Spinal cord (tissue), 10 donors: ENCODE data around the gene FXYD1. TPM values are rescaled to one million over a fixed set of nuclear protein-coding genes. Genes with fewer than 3 reads are reported as not detected.
A peak's percentile ranks its signal among the peaks of the same experiment; 100 is the strongest.

Experiments used
- DNase-seq, 6 donors: peaks; one replicate each; pipeline versions ENCODE4 v3.0.0 to v3.0.0-alpha.2; 2013 to 2015; ENCODE audit warnings: low spot score in 6 of 6, low read depth in 4 of 6
- H3K27ac ChIP-seq: one replicate; pipeline ENCODE4 v1.5.1; 2013; ENCODE audit warnings: low read depth, low read length, control low read depth
- H3K27me3 ChIP-seq: one replicate; pipeline ENCODE4 v1.6.1; 2013; ENCODE audit warnings: low read length; ENCODE audit not compliant: control insufficient read depth, insufficient read depth
- H3K36me3 ChIP-seq: one replicate; pipeline ENCODE4 v1.6.1; 2013; ENCODE audit warnings: low read length; ENCODE audit not compliant: control insufficient read depth, insufficient read depth
- H3K4me1 ChIP-seq: one replicate; pipeline ENCODE4 v1.6.1; 2013; ENCODE audit warnings: low read length; ENCODE audit not compliant: control insufficient read depth, insufficient read depth
- H3K4me3 ChIP-seq: one replicate; pipeline ENCODE4 v1.5.1; 2013; ENCODE audit warnings: low read depth, low read length, control low read depth
- H3K9me3 ChIP-seq: one replicate; pipeline ENCODE4 v1.6.1; 2013; ENCODE audit warnings: low read length; ENCODE audit not compliant: control insufficient read depth, insufficient read depth
- WGBS: methylation state at CpG from one replicate; pipeline ENCODE4 v1.1.5; 2013; ENCODE audit warnings: missing lambda C conversion rate; ENCODE audit not compliant: insufficient coverage; 5-methylcytosine and 5-hydroxymethylcytosine counted together
- polyA plus RNA-seq, 2 donors: library from polyadenylated mRNA; unstranded; fragments of 120-200 nt; gene quantifications; one replicate each; pipeline ENCODE4 v1.2.1, GENCODE V29; 2013; ENCODE audit not compliant: insufficient read length in 2 of 2
- total RNA-seq, 2 donors: library from RNA; depleted of rRNA in 1 of 2; stranded (reverse); fragments of 120-200 nt in 1 of 2; fragments of >200 nt in 1 of 2; gene quantifications; one replicate each; pipeline versions ENCODE4 v1.2.3 to v1.2.4, GENCODE V29; 2013 to 2014
- donor health status: healthy.

Gene FXYD1
- total and polyA plus RNA-seq, 4 donors: 20.4 to 104 (median 48.1) TPM

- H3K27me3 ChIP-seq: peaks cover 18% of the 10 kb centered on the region
- H3K4me1 ChIP-seq: peaks cover 75% of the 10 kb centered on the region
- peak in 4 of 6 donors; percentile 63 to 96 (median 78) for DNase-seq
- H3K36me3 ChIP-seq: peaks cover 3% of the 10 kb centered on the region
- H3K9me3 ChIP-seq: no peaks in the 10 kb centered on the region
- H3K27ac ChIP-seq: peak overlapping the region; percentile 94
- H3K4me3 ChIP-seq: peak overlapping the region; percentile 45
- 4% methylated on average over 32 of the region's 48 CpGs for WGBS
These were observed 2.6 kb downstream of the FXYD1 start for GRCh38 chr19:35140962-35141836.

- Histone ChIP-seq H3K4me3 (peak overlapping the region; percentile 35), H3K36me3 (peaks cover 3% of the 10 kb centered on the region), H3K4me1 (peaks cover 69% of the 10 kb centered on the region), H3K27me3 (peaks cover 18% of the 10 kb centered on the region), H3K9me3 (no peaks in the 10 kb centered on the region), H3K27ac (peak overlapping the region; percentile 60)
- peak in 2 of 6 donors; percentile 52 to 62 for DNase-seq
- WGBS: 8% methylated on average over 10 of the region's 21 CpGs
These were observed 3.4 kb downstream of the FXYD1 start for GRCh38 chr19:35141837-35142605.

GRCh38 chr19:35142606-35143230 is 4.1 kb downstream of the FXYD1 start:
- H3K27ac ChIP-seq: peak overlapping the region; percentile 60
- peaks cover 65% of the 10 kb centered on the region for H3K4me1 ChIP-seq

GRCh38 chr19:35143231-35143715 is 4.6 kb downstream of the FXYD1 start, which contains the start of gene FXYD7:
TSS of gene FXYD7 (plus strand) at chr19:35143255. CDS start at chr19:35143334, 79 bp downstream.
- peak in 2 of 6 donors; percentile 74 to 90 for DNase-seq
- under 1% methylated on average over 25 of the region's 31 CpGs for WGBS
- H3K9me3 ChIP-seq: no peaks in the 10 kb centered on the region
- H3K27me3 ChIP-seq: peaks cover 18% of the 10 kb centered on the region
- H3K36me3 ChIP-seq: peaks cover 3% of the 10 kb centered on the region
- peak within 1 kb of the TSS; percentile 60 for H3K27ac ChIP-seq
- peak within 1 kb of the TSS; percentile 47 for H3K4me3 ChIP-seq
- peaks cover 61% of the 10 kb centered on the region for H3K4me1 ChIP-seq

More at GRCh38 chr19:35142606-35143230, 4.1 kb downstream of the FXYD1 start:
- H3K27me3 ChIP-seq: peaks cover 18% of the 10 kb centered on the region
- peak in 2 of 6 donors; percentile 85 to 93 for DNase-seq
- H3K4me3 ChIP-seq: peak overlapping the region; percentile 47
- H3K9me3 ChIP-seq: no peaks in the 10 kb centered on the region
- 2% methylated on average over 10 of the region's 46 CpGs for whole genome bisulfite sequencing
- peaks cover 3% of the 10 kb centered on the region for H3K36me3 ChIP-seq

- no peak overlapping the region for H3K27ac ChIP-seq
- H3K4me3 ChIP-seq: peak overlapping the region; percentile 47
- DNase-seq: no peak
- peaks cover 20% of the 10 kb centered on the region for H3K27me3 ChIP-seq
- 21% methylated on average over 3 of the region's 3 CpGs for WGBS
- H3K4me1 ChIP-seq: peaks cover 56% of the 10 kb centered on the region
- H3K36me3 ChIP-seq: peaks cover 3% of the 10 kb centered on the region
- no peaks in the 10 kb centered on the region for H3K9me3 ChIP-seq
These were observed 5.2 kb downstream of the FXYD1 start for GRCh38 chr19:35143818-35144217.

GRCh38 chr19:35144259-35144599 is 5.6 kb downstream of the FXYD1 start:
- peaks cover 20% of the 10 kb centered on the region for H3K27me3 ChIP-seq
- peak in 1 of 6 donors; percentile 6 for DNase-seq
- peak overlapping the region; percentile 47 for H3K4me3 ChIP-seq
- peaks cover 52% of the 10 kb centered on the region for H3K4me1 ChIP-seq
- H3K27ac ChIP-seq: no peak overlapping the region
- H3K9me3 ChIP-seq: no peaks in the 10 kb centered on the region
- H3K36me3 ChIP-seq: peaks cover 3% of the 10 kb centered on the region
- 4% methylated on average over 5 of the region's 6 CpGs for WGBS

- Histone ChIP-seq H3K27me3 (peaks cover 20% of the 10 kb centered on the region), H3K36me3 (peaks cover 1% of the 10 kb centered on the region), H3K4me1 (peaks cover 46% of the 10 kb centered on the region), H3K27ac (no peak overlapping the region), H3K4me3 (peak overlapping the region; percentile 26), H3K9me3 (no peaks in the 10 kb centered on the region)
- WGBS: 17% methylated on average over 5 of the region's 15 CpGs
- DNase-seq: peak in 2 of 6 donors; percentile 23 to 78
These were observed 6.2 kb downstream of the FXYD1 start for GRCh38 chr19:35144600-35145436.

- DNase-seq: no peak
- H3K27me3 ChIP-seq: peaks cover 16% of the 10 kb centered on the region
- no peaks in the 10 kb centered on the region for H3K9me3 ChIP-seq
- peaks cover 14% of the 10 kb centered on the region for H3K36me3 ChIP-seq
- no peak overlapping the region for H3K27ac ChIP-seq
- H3K4me3 ChIP-seq: no peak overlapping the region
- H3K4me1 ChIP-seq: peaks cover 28% of the 10 kb centered on the region
- WGBS: 98% methylated on average over 4 of the region's 7 CpGs
These were observed 8.3 kb downstream of the FXYD1 start for GRCh38 chr19:35146746-35147459.
